ENCODE results near the gene SLCO6A1.

DNA sequence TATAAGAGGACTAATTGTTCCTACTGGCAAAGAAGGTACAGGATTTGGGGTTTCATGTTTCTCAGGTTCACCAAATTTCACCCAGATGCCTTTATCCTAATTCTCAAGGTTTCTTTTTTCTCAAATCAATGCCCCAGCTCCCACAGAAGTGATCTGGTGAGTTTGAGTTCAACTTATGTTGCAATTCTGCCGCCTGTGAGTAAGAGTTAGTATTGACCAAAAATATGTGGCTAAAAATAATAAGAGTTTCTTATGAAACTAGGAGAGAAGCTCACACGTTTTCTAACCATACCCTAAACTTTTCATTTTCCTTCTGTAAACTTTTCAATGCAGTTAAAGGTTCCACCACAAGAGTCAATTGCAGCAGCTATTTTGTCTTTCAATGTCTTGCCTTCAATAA, 15.1 kb downstream of the SLCO6A1 start:
- TF ChIP-seq CEBPB (IDR thresholded peaks at IDR 0.05) (no peak), EGR1 (IDR thresholded peaks at IDR 0.05) (no peak), REST (IDR thresholded peaks at IDR 0.05; ENCODE audit: low read depth) (no peak), YY1 (IDR thresholded peaks at IDR 0.05; ENCODE audit: low read depth) (no peak), EP300 (IDR thresholded peaks at IDR 0.05; ENCODE audit: borderline replicate concordance) (no peak), USF1 (IDR thresholded peaks at IDR 0.05) (no peak), RAD21 (IDR thresholded peaks at IDR 0.05; ENCODE audit: low read depth) (no peak), TCF12 (IDR thresholded peaks at IDR 0.05; ENCODE audit: low read depth) (no peak), TAF1 (IDR thresholded peaks at IDR 0.05; ENCODE audit: low read depth) (no peak), FOXM1 (IDR thresholded peaks at IDR 0.05; ENCODE audit: borderline replicate concordance, low read depth) (no peak), NFIC (IDR thresholded peaks at IDR 0.05) (no peak)
- TF ChIP-seq, protein P1, sequence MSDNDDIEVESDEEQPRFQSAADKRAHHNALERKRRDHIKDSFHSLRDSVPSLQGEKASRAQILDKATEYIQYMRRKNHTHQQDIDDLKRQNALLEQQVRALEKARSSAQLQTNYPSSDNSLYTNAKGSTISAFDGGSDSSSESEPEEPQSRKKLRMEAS (IDR thresholded peaks at IDR 0.05): no peak
